PC-9 (cell line): ENCODE data around the gene PTPN9. TPM values are rescaled to one million over a fixed set of nuclear protein-coding genes. Genes with fewer than 3 reads are reported as not detected.

Source experiments
- BruUV-seq: library from RNA; stranded (reverse); fragments of 400-500 nt; replicated peaks from 2 replicates; lab custom pipeline; 2021; lab: Mats Ljungman, UMichigan
- CTCF ChIA-PET: fragments of 300-600 bp; sonication (Branson Sonifier 250); formaldehyde crosslinking; loops from one replicate; lab custom pipeline; 2022; ENCODE audit warnings: antibody characterized with exemption; lab: Charles Lee
- POLR2A ChIA-PET: fragments of 300-600 bp; sonication (Branson Sonifier 250); formaldehyde crosslinking; loops from one replicate; lab custom pipeline; 2022; ENCODE audit warnings: antibody characterized with exemption; ENCODE audit not compliant: unreplicated experiment; lab: Charles Lee
- DNase-seq, 2 experiments: peaks; one replicate each; pipeline versions ENCODE4 v3.0.0 to v3.0.0-alpha.2; 2015 to 2022; ENCODE audit warnings: mixed read lengths in 1 of 2
- H2AFZ ChIP-seq: fragments of 200-600 bp; sonication (generic); 2 replicates; pipeline ENCODE4 v1.8.1; 2017; ENCODE audit warnings: antibody characterized with exemption
- H3F3A ChIP-seq: fragments of 200-600 bp; sonication (generic); 2 replicates; pipeline ENCODE4 v1.8.1; 2017; ENCODE audit warnings: antibody characterized with exemption, mild to moderate bottlenecking, low read depth; ENCODE audit not compliant: insufficient read depth
- H3K27ac ChIP-seq: fragments of 200-600 bp; sonication (generic); 2 replicates; pipeline ENCODE4 v1.6.1; 2016; ENCODE audit warnings: mixed run types
- H3K27me3 ChIP-seq: fragments of 200-600 bp; sonication (generic); 2 replicates; pipeline ENCODE4 v1.6.1; 2016; ENCODE audit warnings: low read depth, mixed run types; ENCODE audit not compliant: insufficient read depth
- H3K36me3 ChIP-seq: fragments of 200-600 bp; sonication (generic); 2 replicates; pipeline ENCODE4 v1.6.1; 2016; ENCODE audit warnings: low read depth, mixed run types
- H3K4me1 ChIP-seq: fragments of 200-600 bp; sonication (generic); replicated peaks from 2 replicates; pipeline ENCODE4 v1.6.1; 2016; ENCODE audit warnings: mixed run types; ENCODE audit not compliant: insufficient read depth
- H3K4me2 ChIP-seq: fragments of 200-600 bp; sonication (generic); 2 replicates; pipeline ENCODE4 v1.6.1; 2017; ENCODE audit warnings: mixed run types
- H3K4me3 ChIP-seq: fragments of 200-600 bp; sonication (generic); 2 replicates; pipeline ENCODE4 v1.6.1; 2016; ENCODE audit warnings: mixed run types
- H3K79me2 ChIP-seq: fragments of 200-600 bp; sonication (generic); 2 replicates; pipeline ENCODE4 v1.6.1; 2017; ENCODE audit warnings: low read depth, mixed run types
- H3K9me2 ChIP-seq: fragments of 200-600 bp; sonication (generic); 2 replicates; pipeline ENCODE4 v1.8.1; 2017; ENCODE audit warnings: mild to moderate bottlenecking; ENCODE audit not compliant: insufficient read depth
- H3K9me3 ChIP-seq: fragments of 200-600 bp; sonication (generic); 2 replicates; pipeline ENCODE4 v1.8.1; 2016; ENCODE audit warnings: low read depth; ENCODE audit not compliant: insufficient read depth
- H4K20me1 ChIP-seq: fragments of 200-600 bp; sonication (generic); 2 replicates; pipeline ENCODE4 v1.8.1; 2017; ENCODE audit not compliant: insufficient read depth
- EZH2 ChIP-seq: fragments of 200-600 bp; sonication (generic); IDR thresholded peaks from 2 replicates; pipeline ENCODE4 v1.8.0; 2017; ENCODE audit warnings: antibody characterized with exemption, low read depth
- intact Hi-C: fragments of 100-400 bp; cut with micrococcal nuclease; formaldehyde crosslinking; loops from one replicate; pipeline ENCODE4 v1.10.0; 2022; ENCODE audit not compliant: unreplicated experiment
- total RNA-seq: library from RNA; stranded (reverse); gene quantifications from 2 replicates; pipeline ENCODE4 v1.2.3, GENCODE V29; 2021
- TF ChIP-seq, protein P1 (sequence below): fragments of 200-600 bp; sonication (generic); conservative IDR thresholded peaks from 2 replicates; pipeline ENCODE4 v1.6.1; 2017; ENCODE audit warnings: mixed run types, antibody characterized with exemption, mild to moderate bottlenecking, moderate library complexity

Gene PTPN9
- total RNA-seq, 1 experiment from 2014 or later = 22.4 TPM

DNA sequence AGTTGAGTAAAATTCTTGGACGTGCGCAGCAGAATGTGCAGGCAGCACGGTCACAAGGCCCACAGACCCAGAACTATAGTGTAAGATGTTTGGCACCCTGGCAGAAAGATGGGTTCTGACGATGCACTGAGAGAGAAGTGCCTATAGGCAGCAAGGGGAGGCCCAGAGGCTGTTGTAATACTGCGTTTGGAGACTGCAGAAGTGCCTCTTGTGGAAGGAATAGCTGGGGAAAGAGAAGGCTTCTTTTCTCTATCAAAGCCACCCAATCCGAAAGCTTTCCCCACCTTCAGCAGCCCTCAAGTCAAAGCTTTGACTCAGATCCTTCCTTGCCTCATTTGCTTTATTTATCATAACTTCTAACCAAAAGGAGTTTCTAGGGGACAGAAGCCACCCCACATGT, 122.4 kb downstream of the PTPN9 start:
- Histone ChIP-seq H3K79me2 (peaks cover 9% of the 10 kb centered on the region), H3F3A (peaks cover 35% of the 10 kb centered on the region), H3K27me3 (no peaks in the 10 kb centered on the region), H3K27ac (peak overlapping the region; percentile 71), H3K4me3 (peak overlapping the region; percentile 82), H3K4me1 (peaks cover 11% of the 10 kb centered on the region), H4K20me1 (no peaks in the 10 kb centered on the region), H3K36me3 (no peaks in the 10 kb centered on the region), H3K9me2 (no peaks in the 10 kb centered on the region), H3K9me3 (no peaks in the 10 kb centered on the region), H2AFZ (peak overlapping the region; percentile 91; the same call in 1 of the 2 replicates), H3K4me2 (peak overlapping the region; percentile 95)
- intact Hi-C loops = no loop called here
- DNase-seq = no peak
- TF ChIP-seq, protein P1, sequence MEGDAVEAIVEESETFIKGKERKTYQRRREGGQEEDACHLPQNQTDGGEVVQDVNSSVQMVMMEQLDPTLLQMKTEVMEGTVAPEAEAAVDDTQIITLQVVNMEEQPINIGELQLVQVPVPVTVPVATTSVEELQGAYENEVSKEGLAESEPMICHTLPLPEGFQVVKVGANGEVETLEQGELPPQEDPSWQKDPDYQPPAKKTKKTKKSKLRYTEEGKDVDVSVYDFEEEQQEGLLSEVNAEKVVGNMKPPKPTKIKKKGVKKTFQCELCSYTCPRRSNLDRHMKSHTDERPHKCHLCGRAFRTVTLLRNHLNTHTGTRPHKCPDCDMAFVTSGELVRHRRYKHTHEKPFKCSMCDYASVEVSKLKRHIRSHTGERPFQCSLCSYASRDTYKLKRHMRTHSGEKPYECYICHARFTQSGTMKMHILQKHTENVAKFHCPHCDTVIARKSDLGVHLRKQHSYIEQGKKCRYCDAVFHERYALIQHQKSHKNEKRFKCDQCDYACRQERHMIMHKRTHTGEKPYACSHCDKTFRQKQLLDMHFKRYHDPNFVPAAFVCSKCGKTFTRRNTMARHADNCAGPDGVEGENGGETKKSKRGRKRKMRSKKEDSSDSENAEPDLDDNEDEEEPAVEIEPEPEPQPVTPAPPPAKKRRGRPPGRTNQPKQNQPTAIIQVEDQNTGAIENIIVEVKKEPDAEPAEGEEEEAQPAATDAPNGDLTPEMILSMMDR = no peak
- no peak for TF ChIP-seq EZH2
- CTCF ChIA-PET = no interaction called here
- BruUV-seq = no TSS peak
- POLR2A ChIA-PET = interaction anchor here (0.7 kb wide), 1 partner anchor 39 kb away, joined by 5 read pairs; no protein-coding TSS in a partner anchor

- Histone ChIP-seq H2AFZ (peak overlapping the region; percentile 91), H3K4me2 (peak overlapping the region; percentile 95), H3F3A (peaks cover 35% of the 10 kb centered on the region), H3K27ac (peak overlapping the region; percentile 71), H3K9me3 (no peaks in the 10 kb centered on the region), H3K36me3 (no peaks in the 10 kb centered on the region), H3K79me2 (peaks cover 9% of the 10 kb centered on the region), H3K27me3 (no peaks in the 10 kb centered on the region), H4K20me1 (no peaks in the 10 kb centered on the region), H3K4me1 (peaks cover 11% of the 10 kb centered on the region), H3K9me2 (no peaks in the 10 kb centered on the region), H3K4me3 (peak overlapping the region; percentile 82)
- BruUV-seq = no TSS peak
- no peak for TF ChIP-seq EZH2
- TF ChIP-seq, protein P1 = no peak
- DNase-seq = peak; percentile 53 to 59
- CTCF ChIA-PET = interaction anchor here (1.0 kb wide), 1 partner anchor 88 kb away, joined by 6 read pairs; the partner anchor contains the start of gene MAN2C1
- intact Hi-C loops = loop anchor here (2.0 kb wide), 1 partner anchor 185 kb away; the partner anchor contains the start of gene IMP3
- POLR2A ChIA-PET = interaction anchor here (0.6 to 1.2 kb wide), 5 partner anchors 35 to 543 kb away, joined by 4 to 13 read pairs (median 5); partner anchors contain the start of gene SNUPN
These were observed 123.1 kb downstream of the PTPN9 start for GRCh38 chr15:75455982-75456531.

- peaks cover 36% of the 10 kb centered on the region for H3F3A ChIP-seq
- H3K4me2 ChIP-seq = peak overlapping the region; percentile 95
- peaks cover 10% of the 10 kb centered on the region for H3K79me2 ChIP-seq
- H3K4me3 ChIP-seq = peak overlapping the region; percentile 82
- DNase-seq = peak; percentile 62 to 82
- H3K27me3 ChIP-seq = no peaks in the 10 kb centered on the region
- H3K27ac ChIP-seq = peak overlapping the region; percentile 71
- TF ChIP-seq, protein P1 = no peak
- TF ChIP-seq EZH2 = no peak
- H3K9me3 ChIP-seq = no peaks in the 10 kb centered on the region
- intact Hi-C loops = loop anchor here (2.0 kb wide), 1 partner anchor 185 kb away; the partner anchor contains the start of gene IMP3
- no peaks in the 10 kb centered on the region for H3K36me3 ChIP-seq
- peaks cover 11% of the 10 kb centered on the region for H3K4me1 ChIP-seq
- TSS peak; percentile 7 for BruUV-seq
- no peaks in the 10 kb centered on the region for H3K9me2 ChIP-seq
- H2AFZ ChIP-seq = peak overlapping the region; percentile 91
- CTCF ChIA-PET = interaction anchor here (1.0 kb wide), 1 partner anchor 87 kb away, joined by 6 read pairs; the partner anchor contains the start of gene MAN2C1
- POLR2A ChIA-PET = interaction anchor here (0.6 to 1.2 kb wide), 6 partner anchors 34 to 543 kb away, joined by 4 to 13 read pairs (median 6); partner anchors contain the start of gene SNUPN
- peaks cover under 1% of the 10 kb centered on the region for H4K20me1 ChIP-seq
These were observed 123.6 kb downstream of the PTPN9 start for GRCh38 chr15:75455424-75455981.
